BJ (cell line): ENCODE measurements around the gene MYO1D. TPM values are rescaled to one million over a fixed set of nuclear protein-coding genes. Genes with fewer than 3 reads are reported as not detected.

Source experiments
- CTCF ChIA-PET: fragments of 350-600 bp; formaldehyde crosslinking; extraction: SDS; loops from one replicate; lab custom pipeline; 2021; ENCODE audit warnings: antibody characterized with exemption, inconsistent platforms; lab: Yijun Ruan, JAX
- POLR2A ChIA-PET: fragments of 300-600 bp; sonication (Branson Sonifier 250); formaldehyde crosslinking; extraction: SDS; loops from one replicate; lab custom pipeline; 2021; ENCODE audit warnings: antibody characterized with exemption; lab: Charles Lee
- DNase-seq: peaks from one replicate; pipeline ENCODE4 v3.0.0-alpha.2; 2011; ENCODE audit warnings: low read depth
- H3K27me3 ChIP-seq: 2 replicates; pipeline ENCODE4 v1.6.0; 2011; ENCODE audit warnings: low read length; ENCODE audit not compliant: control insufficient read depth, insufficient read depth
- H3K36me3 ChIP-seq: 2 replicates; pipeline ENCODE4 v1.5.1; 2011; ENCODE audit warnings: low read length; ENCODE audit not compliant: control insufficient read depth, insufficient read depth
- H3K4me3 ChIP-seq: 2 replicates; pipeline ENCODE4 v1.5.1; 2011; ENCODE audit warnings: low read depth, mild to moderate bottlenecking, control low read depth, low read length
- polyA plus RNA-seq: library from polyadenylated mRNA; depleted of rRNA; stranded (reverse); fragments of >200 nt; gene quantifications from 2 replicates; pipeline ENCODE4 v1.2.3, GENCODE V29; 2011
- TF ChIP-seq, protein P1 (sequence below): IDR thresholded peaks from 2 replicates; pipeline ENCODE4 v1.5.1; 2011; ENCODE audit warnings: low read depth, mild to moderate bottlenecking, control low read depth, inconsistent platforms, low read length, moderate library complexity; ENCODE audit not compliant: insufficient read depth

The MYO1D gene
- polyA plus RNA-seq, 1 experiment: 23.6 TPM

DNA sequence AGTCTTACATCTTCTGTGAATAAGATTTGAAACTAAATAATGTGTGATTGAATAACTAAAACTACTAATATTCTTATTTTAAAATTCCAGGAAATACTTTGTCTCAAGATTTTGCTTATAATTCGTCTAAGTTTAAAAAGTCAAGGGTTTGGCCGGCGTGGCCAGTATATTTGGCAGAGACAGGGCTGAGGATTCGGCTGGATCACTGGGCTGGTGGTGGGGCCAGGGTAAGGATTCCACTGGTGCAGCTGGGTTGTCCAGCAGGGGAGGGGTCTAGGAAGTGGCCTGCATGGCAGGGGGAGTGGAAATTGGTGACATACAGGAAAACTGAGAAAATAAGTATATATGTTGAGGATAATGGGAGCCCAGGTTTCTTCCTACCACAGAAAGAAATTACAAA, 75.7 kb downstream of the MYO1D start:
- Histone ChIP-seq H3K4me3 (no peak overlapping the region), H3K36me3 (no peaks in the 10 kb centered on the region), H3K27me3 (no peaks in the 10 kb centered on the region)
- POLR2A ChIA-PET: no interaction called here
- no peak for DNase-seq
- CTCF ChIA-PET: interaction anchor here (0.6 to 4.5 kb wide), 5 partner anchors 9 to 197 kb away, joined by 3 to 26 read pairs (median 3); partner anchors contain the start of gene MYO1D
- TF ChIP-seq, protein P1, sequence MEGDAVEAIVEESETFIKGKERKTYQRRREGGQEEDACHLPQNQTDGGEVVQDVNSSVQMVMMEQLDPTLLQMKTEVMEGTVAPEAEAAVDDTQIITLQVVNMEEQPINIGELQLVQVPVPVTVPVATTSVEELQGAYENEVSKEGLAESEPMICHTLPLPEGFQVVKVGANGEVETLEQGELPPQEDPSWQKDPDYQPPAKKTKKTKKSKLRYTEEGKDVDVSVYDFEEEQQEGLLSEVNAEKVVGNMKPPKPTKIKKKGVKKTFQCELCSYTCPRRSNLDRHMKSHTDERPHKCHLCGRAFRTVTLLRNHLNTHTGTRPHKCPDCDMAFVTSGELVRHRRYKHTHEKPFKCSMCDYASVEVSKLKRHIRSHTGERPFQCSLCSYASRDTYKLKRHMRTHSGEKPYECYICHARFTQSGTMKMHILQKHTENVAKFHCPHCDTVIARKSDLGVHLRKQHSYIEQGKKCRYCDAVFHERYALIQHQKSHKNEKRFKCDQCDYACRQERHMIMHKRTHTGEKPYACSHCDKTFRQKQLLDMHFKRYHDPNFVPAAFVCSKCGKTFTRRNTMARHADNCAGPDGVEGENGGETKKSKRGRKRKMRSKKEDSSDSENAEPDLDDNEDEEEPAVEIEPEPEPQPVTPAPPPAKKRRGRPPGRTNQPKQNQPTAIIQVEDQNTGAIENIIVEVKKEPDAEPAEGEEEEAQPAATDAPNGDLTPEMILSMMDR: no peak

DNA sequence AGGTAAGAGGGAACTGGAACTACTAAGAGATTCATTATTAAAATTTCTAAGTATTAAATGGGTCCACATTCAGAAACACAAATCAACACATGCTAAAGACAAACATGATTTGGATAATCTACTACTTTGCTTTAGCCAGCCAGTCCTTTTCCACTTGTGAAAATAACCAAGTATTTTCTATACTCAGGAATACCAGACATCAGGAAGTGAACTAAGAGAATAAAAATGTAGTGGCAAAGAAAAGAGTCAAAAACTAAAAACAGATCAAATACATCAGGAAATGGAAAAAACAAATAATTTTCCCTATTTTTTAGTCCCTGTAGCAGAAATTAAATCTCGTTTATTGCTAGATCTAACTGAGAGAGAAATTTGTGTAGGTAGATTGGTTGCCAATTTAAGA, 78.0 kb downstream of the MYO1D start:
- Histone ChIP-seq H3K27me3 (no peaks in the 10 kb centered on the region), H3K36me3 (no peaks in the 10 kb centered on the region), H3K4me3 (no peak overlapping the region)
- TF ChIP-seq, protein P1: no peak
- DNase-seq: no peak
- POLR2A ChIA-PET: no interaction called here
- CTCF ChIA-PET: interaction anchor here (0.6 to 1.1 kb wide), 2 partner anchors 22 to 350 kb away, joined by 3 read pairs; no protein-coding TSS in a partner anchor

DNA sequence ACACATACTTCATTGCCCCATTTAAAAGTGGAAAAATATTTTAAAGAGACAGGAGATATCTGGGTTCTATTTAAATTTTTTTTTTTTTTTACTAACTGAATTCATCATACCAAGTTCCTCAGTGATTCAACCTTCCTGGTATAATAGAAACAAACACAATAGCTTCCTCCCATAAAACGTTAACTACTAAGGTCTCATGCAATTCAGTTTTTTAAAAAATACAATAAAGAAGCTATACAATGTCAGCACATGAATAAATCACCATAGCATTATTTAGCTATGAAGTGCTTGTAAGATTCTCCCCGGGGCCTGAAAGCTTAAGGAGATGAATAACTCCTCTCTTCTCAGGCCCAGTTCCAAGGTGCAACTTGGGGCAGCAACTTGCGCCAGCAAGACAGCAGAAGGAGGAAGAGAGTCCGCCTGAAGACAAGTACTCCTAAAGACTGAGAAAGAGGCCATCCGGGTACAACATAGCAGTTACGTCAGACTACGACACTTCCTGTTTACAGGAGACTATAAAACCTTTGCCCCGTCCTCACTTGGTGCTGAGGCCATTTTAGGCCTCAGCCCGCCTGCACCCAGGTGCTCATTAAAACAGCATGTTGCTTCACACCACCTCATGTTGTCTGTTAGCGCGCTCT, 81.5 kb downstream of the MYO1D start:
- H3K36me3 ChIP-seq: no peaks in the 10 kb centered on the region
- TF ChIP-seq, protein P1: no peak
- ChIA-PET CTCF (interaction anchor here (0.5 to 3.6 kb wide), 7 partner anchors 12 to 465 kb away, joined by 3 to 21 read pairs (median 3); partner anchors contain the start of gene MYO1D), POLR2A (no interaction called here)
- H3K4me3 ChIP-seq: no peak overlapping the region
- DNase-seq: no peak
- no peaks in the 10 kb centered on the region for H3K27me3 ChIP-seq

DNA sequence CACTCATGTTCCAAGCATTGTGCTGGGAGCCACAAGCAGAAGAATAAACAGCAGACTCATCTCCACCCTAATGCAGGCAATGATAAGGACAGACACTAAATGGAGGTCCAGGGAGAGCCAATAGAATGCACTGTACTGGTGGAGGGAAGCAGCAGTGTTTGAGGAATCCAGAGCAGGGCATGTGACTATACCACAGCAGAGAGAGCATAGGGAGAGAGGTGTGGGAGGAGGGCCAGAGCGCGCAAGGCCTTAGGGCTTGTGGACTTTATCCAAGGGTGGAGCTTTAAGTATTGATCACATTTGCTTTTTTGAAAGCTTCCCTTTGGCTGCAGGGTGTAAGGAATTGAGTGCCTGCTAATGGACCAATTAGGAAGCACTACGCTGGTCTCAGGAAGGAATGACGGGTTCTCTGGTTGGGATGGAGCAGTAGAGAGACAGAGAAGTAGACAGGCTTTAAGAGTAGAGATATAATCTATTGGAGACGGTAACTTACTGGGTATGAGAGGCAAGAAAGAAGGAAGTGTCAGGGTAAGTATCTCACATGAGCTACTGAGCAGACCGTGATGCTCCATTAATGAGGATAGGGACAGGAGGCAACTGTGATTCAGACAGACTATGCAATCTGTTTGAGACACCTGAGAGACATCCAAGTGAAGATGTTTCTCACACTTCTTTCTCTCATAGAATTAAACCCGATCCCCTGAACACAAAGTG, 82.2 kb downstream of the MYO1D start:
- CTCF ChIA-PET: interaction anchor here (0.6 to 3.6 kb wide), 8 partner anchors 17 to 465 kb away, joined by 3 to 21 read pairs (median 4); partner anchors contain the start of gene MYO1D
- TF ChIP-seq, protein P1: no peak
- Histone ChIP-seq H3K27me3 (no peaks in the 10 kb centered on the region), H3K4me3 (no peak overlapping the region), H3K36me3 (no peaks in the 10 kb centered on the region)
- POLR2A ChIA-PET: no interaction called here
- DNase-seq: no peak

DNA sequence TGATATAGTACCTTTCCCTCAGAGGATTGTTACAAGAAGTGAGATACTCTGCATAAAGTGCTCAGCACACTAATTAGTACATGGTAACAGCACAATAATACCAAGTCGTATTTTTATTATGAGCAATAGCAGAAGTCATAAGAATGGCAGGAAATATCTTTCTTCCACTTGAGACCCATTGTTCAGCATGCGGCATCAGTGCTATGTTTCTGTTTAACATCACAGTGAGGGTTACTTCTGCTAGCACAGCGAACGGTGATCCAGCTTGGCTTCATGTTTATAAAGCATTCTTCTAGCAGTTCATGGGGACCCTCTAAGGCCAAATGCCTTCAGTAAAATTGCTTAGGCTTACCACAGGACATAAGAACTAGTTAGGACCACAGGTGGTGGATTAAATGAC, 83.1 kb downstream of the MYO1D start:
- no peaks in the 10 kb centered on the region for H3K27me3 ChIP-seq
- DNase-seq: no peak
- TF ChIP-seq, protein P1: no peak
- H3K36me3 ChIP-seq: no peaks in the 10 kb centered on the region
- POLR2A ChIA-PET: no interaction called here
- CTCF ChIA-PET: interaction anchor here (1.6 to 2.7 kb wide), 4 partner anchors 13 to 116 kb away, joined by 4 to 15 read pairs (median 6); partner anchors contain the start of gene MYO1D
- H3K4me3 ChIP-seq: no peak overlapping the region
